Esophagus (tissue), 2 donors: ENCODE results near the gene RB1. TPM values are rescaled to one million over a fixed set of nuclear protein-coding genes. Genes with fewer than 3 reads are reported as not detected.
"Not testable (repeated sequence)": the region's sequence is repeated elsewhere in the genome, so short reads cannot be mapped to it uniquely, and the experiment has no call there.

ENCODE experiments used
- H3K27ac ChIP-seq, 2 donors: one replicate each; pipeline ENCODE4 v1.5.1; 2013; ENCODE audit warnings: low read depth in 2 of 2, mild to moderate bottlenecking in 2 of 2, inconsistent platforms in 1 of 2, low read length in 1 of 2, moderate library complexity in 1 of 2
- H3K27me3 ChIP-seq, 2 donors: one replicate each; pipeline ENCODE4 v1.6.1; 2013; ENCODE audit warnings: low read length in 2 of 2, control low read depth in 1 of 2, mild to moderate bottlenecking in 1 of 2; ENCODE audit not compliant: insufficient read depth in 2 of 2, control insufficient read depth in 1 of 2
- H3K36me3 ChIP-seq, 2 donors: one replicate each; pipeline ENCODE4 v1.6.1; 2013; ENCODE audit warnings: low read length in 1 of 2; ENCODE audit not compliant: control insufficient read depth in 2 of 2, insufficient read depth in 2 of 2
- H3K4me1 ChIP-seq, 2 donors: one replicate each; pipeline ENCODE4 v1.6.1; 2013; ENCODE audit warnings: low read length in 1 of 2; ENCODE audit not compliant: control insufficient read depth in 2 of 2, insufficient read depth in 2 of 2
- H3K4me3 ChIP-seq, 2 donors: one replicate each; pipeline ENCODE4 v1.5.1; 2013; ENCODE audit warnings: low read length in 2 of 2, mild to moderate bottlenecking in 2 of 2, low read depth in 1 of 2, moderate library complexity in 1 of 2
- H3K9me3 ChIP-seq, 2 donors: one replicate each; pipeline ENCODE4 v1.6.1; 2013; ENCODE audit warnings: mild to moderate bottlenecking in 2 of 2, low read depth in 1 of 2, low read length in 1 of 2, moderate library complexity in 1 of 2; ENCODE audit not compliant: control insufficient read depth in 2 of 2, insufficient read depth in 1 of 2
- WGBS, 2 donors: extraction: QIAGEN DNeasy Blood & Tissue Kit; methylation state at CpG; one replicate each; pipeline ENCODE4 v1.1.7; 2013; 5-methylcytosine and 5-hydroxymethylcytosine counted together
- polyA plus RNA-seq, 2 donors: library from polyadenylated mRNA; stranded (reverse); fragments of 200-250 nt; gene quantifications; one replicate each; pipeline ENCODE4 v1.2.3, GENCODE V29; 2013
- donor health status: healthy with polysubstance abuse.
- donor health status: Bipolar disorder and iron deficiency.

RB1 gene
- polyA plus RNA-seq, 2 donors, result 15.5 to 17.4 TPM

- not testable (repeated sequence) for H3K4me1 ChIP-seq, H3K36me3 ChIP-seq, H3K9me3 ChIP-seq, H3K4me3 ChIP-seq, H3K27me3 ChIP-seq
- H3K27ac ChIP-seq, result peak overlapping the region in 1 of 2 donors; percentile 13
- 79 to 81% methylated on average over 8 of the region's 9 CpGs for WGBS, 2 donors
Measured at GRCh38 chr13:48426755-48427298, 123.3 kb downstream of the RB1 start.

GRCh38 chr13:48429036-48429435 lies 125.5 kb downstream of the RB1 start:
- WGBS, 2 donors, result 88 to 92% methylated on average over 3 of the region's 3 CpGs
- no peak overlapping the region for H3K4me3 ChIP-seq
- no peaks in the 10 kb centered on the region for H3K4me1 ChIP-seq
- no peaks in the 10 kb centered on the region for H3K36me3 ChIP-seq
- H3K27ac ChIP-seq, result no peak overlapping the region
- H3K27me3 ChIP-seq, result no peaks in the 10 kb centered on the region
- no peaks in the 10 kb centered on the region for H3K9me3 ChIP-seq

- no peak overlapping the region for H3K4me3 ChIP-seq
- no peaks in the 10 kb centered on the region for H3K36me3 ChIP-seq
- no peaks in the 10 kb centered on the region for H3K27me3 ChIP-seq
- H3K4me1 ChIP-seq, result no peaks in the 10 kb centered on the region
- H3K27ac ChIP-seq, result no peak overlapping the region
- no peaks in the 10 kb centered on the region for H3K9me3 ChIP-seq
Measured at GRCh38 chr13:48429886-48430285, 126.3 kb downstream of the RB1 start.

- H3K27me3 ChIP-seq, result no peaks in the 10 kb centered on the region
- H3K36me3 ChIP-seq, result no peaks in the 10 kb centered on the region
- peak overlapping the region in 1 of 2 donors; percentile 25 for H3K27ac ChIP-seq
- no peaks in the 10 kb centered on the region for H3K9me3 ChIP-seq
- WGBS, 2 donors, result 63 to 65% methylated on average over 5 of the region's 5 CpGs
- H3K4me1 ChIP-seq, result no peaks in the 10 kb centered on the region
- no peak overlapping the region for H3K4me3 ChIP-seq
Measured at GRCh38 chr13:48431431-48431830, 127.9 kb downstream of the RB1 start.

GRCh38 chr13:48431987-48432615 lies 128.6 kb downstream of the RB1 start:
- Histone ChIP-seq H3K4me1 (no peaks in the 10 kb centered on the region), H3K27me3 (no peaks in the 10 kb centered on the region), H3K9me3 (no peaks in the 10 kb centered on the region), H3K4me3 (no peak overlapping the region), H3K36me3 (no peaks in the 10 kb centered on the region), H3K27ac (peak overlapping the region in 1 of 2 donors; percentile 9)
- 43 to 48% methylated on average over 2 of the region's 2 CpGs for WGBS, 2 donors

GRCh38 chr13:48434200-48434599 lies 130.6 kb downstream of the RB1 start:
- 90 to 93% methylated on average over 3 of the region's 3 CpGs for WGBS, 2 donors
- Histone ChIP-seq H3K27me3 (no peaks in the 10 kb centered on the region), H3K9me3 (no peaks in the 10 kb centered on the region), H3K4me3 (no peak overlapping the region), H3K4me1 (no peaks in the 10 kb centered on the region), H3K36me3 (no peaks in the 10 kb centered on the region), H3K27ac (peak overlapping the region; percentile 20 to 25)

- H3K27ac ChIP-seq, result peak overlapping the region in 1 of 2 donors; percentile 86
- WGBS, 2 donors, result 38 to 61% methylated on average over 2 of the region's 2 CpGs
- no peaks in the 10 kb centered on the region for H3K9me3 ChIP-seq
- H3K36me3 ChIP-seq, result no peaks in the 10 kb centered on the region
- no peaks in the 10 kb centered on the region for H3K4me1 ChIP-seq
- H3K27me3 ChIP-seq, result no peaks in the 10 kb centered on the region
- H3K4me3 ChIP-seq, result no peak overlapping the region
Measured at GRCh38 chr13:48436661-48437288, 133.2 kb downstream of the RB1 start.

GRCh38 chr13:48437371-48437770 lies 133.8 kb downstream of the RB1 start:
- Histone ChIP-seq H3K27me3 (no peaks in the 10 kb centered on the region), H3K27ac (peak overlapping the region; percentile 88 to 94), H3K36me3 (no peaks in the 10 kb centered on the region), H3K9me3 (no peaks in the 10 kb centered on the region), H3K4me1 (no peaks in the 10 kb centered on the region), H3K4me3 (no peak overlapping the region)
- 15 to 16% methylated on average over 3 of the region's 3 CpGs for WGBS, 2 donors

- Histone ChIP-seq H3K27ac (peak overlapping the region in 1 of 2 donors; percentile 10), H3K4me3 (no peak overlapping the region), H3K36me3 (no peaks in the 10 kb centered on the region), H3K4me1 (no peaks in the 10 kb centered on the region), H3K27me3 (no peaks in the 10 kb centered on the region), H3K9me3 (no peaks in the 10 kb centered on the region)
- WGBS, 2 donors, result 63 to 71% methylated on average over 1 of the region's 1 CpG
Measured at GRCh38 chr13:48443442-48444208, 140.1 kb downstream of the RB1 start.
